HepG2 (cell line): ENCODE data around the gene HOXA1. TPM values are rescaled to one million over a fixed set of nuclear protein-coding genes. Genes with fewer than 3 reads are reported as not detected.
A peak's percentile ranks its signal among the peaks of the same experiment; 100 is the strongest.

Source experiments
- ATAC-seq: fragments of 200-7000 bp; cut with Tn5 transposase; 3 replicates; pipeline ENCODE4 v1.9.1; 2020; ENCODE audit warnings: mild to moderate bottlenecking, moderate library complexity
- BruUV-seq: library from RNA; stranded (reverse); fragments of 400-500 nt; replicated peaks from 2 replicates; lab custom pipeline; 2021; lab: Mats Ljungman, UMichigan
- CTCF ChIA-PET: fragments of 300-600 bp; formaldehyde crosslinking; extraction: SDS; loops from one replicate; lab custom pipeline; 2021; ENCODE audit warnings: low total read pairs, inconsistent platforms, low intra/inter-chr PET ratio; lab: Yijun Ruan, JAX
- POLR2A ChIA-PET: fragments of 350-600 bp; sonication (Branson Sonifier 250); formaldehyde crosslinking; loops from one replicate; lab custom pipeline; 2020; ENCODE audit warnings: antibody characterized with exemption, inconsistent platforms; lab: Yijun Ruan, JAX
- DNase-seq: peaks from one replicate; pipeline ENCODE4 v3.0.0-alpha.2; 2015; ENCODE audit warnings: low spot score
- FAIRE-seq: peaks from 3 replicates; lab custom pipeline; 2011; peaks lifted over from hg19 to GRCh38; lab: Jason Lieb, UNC
- H2AFZ ChIP-seq: one replicate; pipeline ENCODE4 v1.6.1; 2011; ENCODE audit warnings: low read length, inconsistent platforms
- H3K27ac ChIP-seq: fragments of 300-600 bp; 3 replicates; pipeline ENCODE4 v1.8.0; 2011; ENCODE audit warnings: mixed run types, mild to moderate bottlenecking, mixed read lengths, low read length, inconsistent platforms; ENCODE audit not compliant: insufficient read depth; ENCODE audit errors: extremely low read length
- H3K27me3 ChIP-seq, 2 experiments: fragments of 200-600 bp in 1 of 2; 2 replicates in 1 of 2; 3 replicates in 1 of 2; pipeline versions ENCODE4 v1.6.0 to v1.8.0; 2011; ENCODE audit warnings: low read length in 2 of 2, mild to moderate bottlenecking in 2 of 2, moderate library complexity in 2 of 2, inconsistent platforms in 1 of 2; ENCODE audit not compliant: insufficient read depth in 2 of 2, control insufficient read depth in 1 of 2
- H3K36me3 ChIP-seq, 2 experiments: fragments of 200-600 bp in 1 of 2; replicated peaks in 1 of 2; 2 replicates in 1 of 2; 3 replicates in 1 of 2; pipeline versions ENCODE4 v1.5.1 to v1.8.0; 2011; ENCODE audit warnings: low read length in 2 of 2, inconsistent platforms in 1 of 2; ENCODE audit not compliant: insufficient read depth in 2 of 2, control insufficient read depth in 1 of 2
- H3K4me1 ChIP-seq: 2 replicates; pipeline ENCODE4 v1.5.1; 2012; ENCODE audit warnings: low read length, inconsistent platforms; ENCODE audit not compliant: insufficient read depth
- H3K4me2 ChIP-seq: 2 replicates; pipeline ENCODE4 v1.6.0; 2011; ENCODE audit warnings: low read depth, low read length, inconsistent platforms
- H3K4me3 ChIP-seq, 3 experiments: fragments of 200-600 bp in 1 of 3; sonication (generic), shearing (Covaris generic) in 1 of 3; replicated peaks in 1 of 3; 2 replicates each; pipeline ENCODE4 v1.5.1; 2011 to 2016; ENCODE audit warnings: low read length in 3 of 3, inconsistent platforms in 2 of 3, low read depth in 2 of 3, mild to moderate bottlenecking in 2 of 3, control low read depth in 1 of 3, mixed read lengths in 1 of 3; ENCODE audit not compliant: insufficient read depth in 1 of 3
- H3K79me2 ChIP-seq: one replicate; pipeline ENCODE4 v1.6.1; 2011; ENCODE audit warnings: low read length, inconsistent platforms; ENCODE audit not compliant: insufficient read depth
- H3K9ac ChIP-seq: 2 replicates; pipeline ENCODE4 v1.6.0; 2011; ENCODE audit warnings: mild to moderate bottlenecking, low read depth, low read length, inconsistent platforms; ENCODE audit not compliant: insufficient read depth
- H3K9me3 ChIP-seq: 2 replicates; pipeline ENCODE4 v1.5.1; 2012; ENCODE audit warnings: mild to moderate bottlenecking, low read length
- H4K20me1 ChIP-seq: 2 replicates; pipeline ENCODE4 v1.6.0; 2011; ENCODE audit warnings: inconsistent platforms, mild to moderate bottlenecking, low read length, moderate library complexity; ENCODE audit not compliant: insufficient read depth
- ATF3 ChIP-seq: sonication (generic); formaldehyde crosslinking; IDR thresholded peaks from 2 replicates; pipeline ENCODE4 v1.4.0; 2020; ENCODE audit warnings: missing genetic modification reagents
- CREM ChIP-seq, 2 experiments: sonication (generic) in 1 of 2; formaldehyde crosslinking in 1 of 2; IDR thresholded peaks; 2 replicates each; pipeline versions ENCODE4 v1.4.0 to v1.6.1; 2016 to 2020; ENCODE audit warnings: antibody characterized with exemption in 1 of 2, mild to moderate bottlenecking in 1 of 2, missing genetic modification reagents in 1 of 2
- CSRNP1 ChIP-seq: sonication (generic); formaldehyde crosslinking; IDR thresholded peaks from 2 replicates; pipeline ENCODE4 v1.8.1; 2023; ENCODE audit warnings: mild to moderate bottlenecking, missing genetic modification reagents
- KAT2B ChIP-seq: fragments of 150-350 bp; IDR thresholded peaks from 2 replicates; pipeline ENCODE4 v1.6.1; 2014; ENCODE audit warnings: low read depth, low read length, borderline replicate concordance
- NKX3-1 ChIP-seq: sonication (generic); formaldehyde crosslinking; IDR thresholded peaks from 2 replicates; pipeline ENCODE4 v1.5.0; 2020; ENCODE audit warnings: missing genetic modification reagents
- SMAD3 ChIP-seq: sonication (generic); formaldehyde crosslinking; IDR thresholded peaks from 2 replicates; pipeline ENCODE4 v1.4.0; 2020; ENCODE audit warnings: missing genetic modification reagents
- SPEN ChIP-seq: sonication (generic); formaldehyde crosslinking; IDR thresholded peaks from 2 replicates; pipeline ENCODE4 v1.5.1; 2020; ENCODE audit warnings: low read depth, mild to moderate bottlenecking, missing genetic modification reagents
- TARDBP ChIP-seq: sonication (generic); formaldehyde crosslinking; IDR thresholded peaks from 2 replicates; pipeline ENCODE4 v1.8.0; 2022; ENCODE audit warnings: mild to moderate bottlenecking, missing genetic modification reagents
- TRAFD1 ChIP-seq: sonication (generic); formaldehyde crosslinking; IDR thresholded peaks from 2 replicates; pipeline ENCODE4 v1.5.1; 2020; ENCODE audit warnings: missing genetic modification reagents, mild to moderate bottlenecking, borderline replicate concordance
- ZNF136 ChIP-seq: sonication (generic); formaldehyde crosslinking; IDR thresholded peaks from 2 replicates; pipeline ENCODE4 v1.8.1; 2022; ENCODE audit warnings: low read depth, mild to moderate bottlenecking, moderate library complexity, missing genetic modification reagents
- ZNF549 ChIP-seq: sonication (generic); formaldehyde crosslinking; IDR thresholded peaks from 2 replicates; pipeline ENCODE4 v1.5.0; 2020; ENCODE audit warnings: missing genetic modification reagents
- ZNF7 ChIP-seq: IDR thresholded peaks from 2 replicates; pipeline ENCODE4 v1.6.1; 2016; ENCODE audit warnings: missing biosample characterization, missing genetic modification reagents
- WGBS: methylation state at CpG from one replicate; pipeline ENCODE4 v1.1.6; 2017; ENCODE audit warnings: low lambda C conversion rate; 5-methylcytosine and 5-hydroxymethylcytosine counted together
- in situ Hi-C: cut with HindIII; loops from 2 replicates; pipeline ENCODE4 v1.10.0; 2017; ENCODE audit warnings: low pct_unique_long_range_greater_than_20kb; ENCODE audit not compliant: extremely low pct_ligation_motif_present
- intact Hi-C: fragments of 100-400 bp; cut with micrococcal nuclease; formaldehyde crosslinking; loops from one replicate; pipeline ENCODE4 v1.10.0; 2022; ENCODE audit not compliant: unreplicated experiment
- polyA plus RNA-seq, 8 experiments: library from polyadenylated mRNA; depleted of rRNA in 3 of 8; stranded (reverse) in 7 of 8; unstranded in 1 of 8; fragments of >200 nt; fragmentation: Illumina TruSeq in 4 of 8; extraction: Trizol in 4 of 8; gene quantifications; 2 replicates each; pipeline versions ENCODE4 v1.2.1 to v1.2.3, GENCODE V29; 2011 to 2016; ENCODE audit warnings: low read depth in 4 of 8, missing spikeins in 1 of 8, mixed read lengths in 1 of 8; ENCODE audit not compliant: insufficient read depth in 1 of 8
- total RNA-seq, 5 experiments: library from RNA; depleted of rRNA; stranded (reverse); fragments of >200 nt; fragmentation: Illumina TruSeq; extraction: Trizol; gene quantifications; 2 replicates each; pipeline ENCODE4 v1.2.3, GENCODE V29; 2016; ENCODE audit warnings: low read depth in 1 of 5

HOXA1 gene
- total and polyA plus RNA-seq, 2 of the 13 experiments (the other 11 are each of a cell fraction or from before 2014, with no cell fraction given): 0.18 to 0.20 TPM

- TF ChIP-seq CREM (IDR thresholded peaks at IDR 0.05) (no peak), CREM (CRISPR knock-in tag; IDR thresholded peaks at IDR 0.05) (no peak)
- TF ChIP-seq, all 625 proteins: peak for 0
These were observed 13.6 kb downstream of the HOXA1 start (continued) for GRCh38 chr7:27082171-27082570.

- H3K27me3 ChIP-seq: no peaks in the 10 kb centered on the region
- no TSS peak for BruUV-seq
- TF ChIP-seq ATF3 (CRISPR knock-in tag) (0 out of 2 replicates have a peak, but pooled peaks have one; percentile 59), KAT2B (no peak), TRAFD1 (CRISPR knock-in tag) (no peak), NKX3-1 (CRISPR knock-in tag) (no peak), ZNF136 (CRISPR knock-in tag) (no peak), ZNF7 (CRISPR knock-in tag) (0 out of 2 replicates have a peak, but pooled peaks have one; percentile 12), SMAD3 (CRISPR knock-in tag) (no peak), TARDBP (CRISPR knock-in tag) (no peak), SPEN (no peak), CSRNP1 (CRISPR knock-in tag) (no peak), ZNF549 (CRISPR knock-in tag) (no peak)
These were observed 14.9 kb downstream of the HOXA1 start for GRCh38 chr7:27080844-27081436.

More at GRCh38 chr7:27080844-27081436, 14.9 kb downstream of the HOXA1 start:
- no peak for FAIRE-seq
- 12% methylated on average over 4 of the region's 4 CpGs for WGBS
- H3K4me2 ChIP-seq: peak overlapping the region; percentile 46
- H3K9me3 ChIP-seq: no peaks in the 10 kb centered on the region
- H3K27ac ChIP-seq: no peak overlapping the region
- H3K36me3 ChIP-seq: no peaks in the 10 kb centered on the region
- no peaks in the 10 kb centered on the region for H3K79me2 ChIP-seq
- ChIA-PET CTCF (no interaction called here), POLR2A (interaction anchor here (1.5 kb wide), 1 partner anchor 41 kb away, joined by 9 read pairs; no protein-coding TSS in a partner anchor)
- ATAC-seq: peak; percentile 79
- H4K20me1 ChIP-seq: no peaks in the 10 kb centered on the region
- H3K9ac ChIP-seq: no peak overlapping the region
- intact Hi-C loops (no loop called here), in situ Hi-C loops (no loop called here)
- peaks cover 27% of the 10 kb centered on the region for H3K4me1 ChIP-seq
- peak; percentile 50 for DNase-seq
- no peak overlapping the region for H3K4me3 ChIP-seq
- H2AFZ ChIP-seq: no peak overlapping the region
